Measurements from ENCODE around the gene INO80D. TPM values are rescaled to one million over a fixed set of nuclear protein-coding genes. Genes with fewer than 3 reads are reported as not detected.

INO80D gene
- total and polyA plus RNA-seq, 2 of the 13 experiments (the other 11 are each of a cell fraction or from before 2014, with no cell fraction given): 7.6 to 7.9 TPM

DNA sequence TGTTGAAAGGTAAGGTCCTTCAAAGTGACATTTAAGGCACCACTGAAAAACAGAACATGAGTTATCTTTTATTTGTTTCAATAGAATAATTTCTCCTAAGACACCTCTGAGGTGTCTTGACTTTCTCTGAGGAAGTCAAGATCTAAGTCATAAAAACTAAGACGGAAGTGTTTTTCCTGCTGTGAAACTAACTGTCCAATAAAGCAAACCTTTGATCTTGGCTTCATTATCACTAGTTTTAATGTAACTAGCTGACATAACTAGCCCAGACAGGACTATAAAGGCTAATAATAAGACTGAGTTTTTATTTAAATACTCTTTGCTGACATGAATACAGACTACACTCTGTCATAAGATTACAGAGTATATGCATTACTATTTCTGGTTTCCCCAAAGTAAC is 36.6 kb downstream of the INO80D start:
- H4K20me1 ChIP-seq (ENCODE audit: insufficient read depth, low read length): no peaks in the 10 kb centered on the region
- no peak overlapping the region for H3K4me3 ChIP-seq (replicated peaks in 1 of 3; ENCODE audit: insufficient read depth in 1 of 3, low read depth in 2 of 3, low read length in 3 of 3)
- in situ Hi-C loops (cut with HindIII; ENCODE audit: extremely low pct_ligation_motif_present, low pct_unique_long_range_greater_than_20kb): no loop called here
- no peak overlapping the region for H3K4me2 ChIP-seq (ENCODE audit: low read depth, low read length)
- no peak overlapping the region for H3K27ac ChIP-seq (ENCODE audit: extremely low read length, insufficient read depth, low read length)
- peaks cover 3 to 45% of the 10 kb centered on the region in 2 experiments; a peak in 4 of 5 replicates for H3K36me3 ChIP-seq (replicated peaks in 1 of 2; ENCODE audit: control insufficient read depth in 1 of 2, insufficient read depth in 2 of 2, low read length in 2 of 2)
- TF ChIP-seq, protein P1, sequence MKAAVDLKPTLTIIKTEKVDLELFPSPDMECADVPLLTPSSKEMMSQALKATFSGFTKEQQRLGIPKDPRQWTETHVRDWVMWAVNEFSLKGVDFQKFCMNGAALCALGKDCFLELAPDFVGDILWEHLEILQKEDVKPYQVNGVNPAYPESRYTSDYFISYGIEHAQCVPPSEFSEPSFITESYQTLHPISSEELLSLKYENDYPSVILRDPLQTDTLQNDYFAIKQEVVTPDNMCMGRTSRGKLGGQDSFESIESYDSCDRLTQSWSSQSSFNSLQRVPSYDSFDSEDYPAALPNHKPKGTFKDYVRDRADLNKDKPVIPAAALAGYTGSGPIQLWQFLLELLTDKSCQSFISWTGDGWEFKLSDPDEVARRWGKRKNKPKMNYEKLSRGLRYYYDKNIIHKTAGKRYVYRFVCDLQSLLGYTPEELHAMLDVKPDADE (CRISPR knock-in tag; IDR thresholded peaks at IDR 0.05): no peak
- TF ChIP-seq ZNF160 (CRISPR knock-in tag; IDR thresholded peaks at IDR 0.05) (no peak), ZNF7 (CRISPR knock-in tag; IDR thresholded peaks at IDR 0.05) (no peak), ZFP82 (CRISPR knock-in tag; IDR thresholded peaks at IDR 0.05; ENCODE audit: borderline replicate concordance) (no peak), NFE2L2 (IDR thresholded peaks at IDR 0.05; ENCODE audit: low read length) (no peak), IKZF4 (CRISPR knock-in tag; IDR thresholded peaks at IDR 0.05; ENCODE audit: borderline replicate concordance, low read depth, not compliant biosample characterization) (no peak), POGZ (CRISPR knock-in tag; IDR thresholded peaks at IDR 0.05) (no peak), ZNF616 (CRISPR knock-in tag; IDR thresholded peaks at IDR 0.05; ENCODE audit: low read depth) (no peak), HNF4G (IDR thresholded peaks at IDR 0.05; ENCODE audit: borderline replicate concordance, low read depth, low read length) (no peak), HNF4G (CRISPR knock-in tag; IDR thresholded peaks at IDR 0.05; ENCODE audit: borderline replicate concordance, low read depth) (no peak)
- TF ChIP-seq, protein P2, sequence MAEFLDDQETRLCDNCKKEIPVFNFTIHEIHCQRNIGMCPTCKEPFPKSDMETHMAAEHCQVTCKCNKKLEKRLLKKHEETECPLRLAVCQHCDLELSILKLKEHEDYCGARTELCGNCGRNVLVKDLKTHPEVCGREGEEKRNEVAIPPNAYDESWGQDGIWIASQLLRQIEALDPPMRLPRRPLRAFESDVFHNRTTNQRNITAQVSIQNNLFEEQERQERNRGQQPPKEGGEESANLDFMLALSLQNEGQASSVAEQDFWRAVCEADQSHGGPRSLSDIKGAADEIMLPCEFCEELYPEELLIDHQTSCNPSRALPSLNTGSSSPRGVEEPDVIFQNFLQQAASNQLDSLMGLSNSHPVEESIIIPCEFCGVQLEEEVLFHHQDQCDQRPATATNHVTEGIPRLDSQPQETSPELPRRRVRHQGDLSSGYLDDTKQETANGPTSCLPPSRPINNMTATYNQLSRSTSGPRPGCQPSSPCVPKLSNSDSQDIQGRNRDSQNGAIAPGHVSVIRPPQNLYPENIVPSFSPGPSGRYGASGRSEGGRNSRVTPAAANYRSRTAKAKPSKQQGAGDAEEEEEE (CRISPR knock-in tag; IDR thresholded peaks at IDR 0.05; ENCODE audit: borderline replicate concordance): no peak
- TF ChIP-seq, protein P3, sequence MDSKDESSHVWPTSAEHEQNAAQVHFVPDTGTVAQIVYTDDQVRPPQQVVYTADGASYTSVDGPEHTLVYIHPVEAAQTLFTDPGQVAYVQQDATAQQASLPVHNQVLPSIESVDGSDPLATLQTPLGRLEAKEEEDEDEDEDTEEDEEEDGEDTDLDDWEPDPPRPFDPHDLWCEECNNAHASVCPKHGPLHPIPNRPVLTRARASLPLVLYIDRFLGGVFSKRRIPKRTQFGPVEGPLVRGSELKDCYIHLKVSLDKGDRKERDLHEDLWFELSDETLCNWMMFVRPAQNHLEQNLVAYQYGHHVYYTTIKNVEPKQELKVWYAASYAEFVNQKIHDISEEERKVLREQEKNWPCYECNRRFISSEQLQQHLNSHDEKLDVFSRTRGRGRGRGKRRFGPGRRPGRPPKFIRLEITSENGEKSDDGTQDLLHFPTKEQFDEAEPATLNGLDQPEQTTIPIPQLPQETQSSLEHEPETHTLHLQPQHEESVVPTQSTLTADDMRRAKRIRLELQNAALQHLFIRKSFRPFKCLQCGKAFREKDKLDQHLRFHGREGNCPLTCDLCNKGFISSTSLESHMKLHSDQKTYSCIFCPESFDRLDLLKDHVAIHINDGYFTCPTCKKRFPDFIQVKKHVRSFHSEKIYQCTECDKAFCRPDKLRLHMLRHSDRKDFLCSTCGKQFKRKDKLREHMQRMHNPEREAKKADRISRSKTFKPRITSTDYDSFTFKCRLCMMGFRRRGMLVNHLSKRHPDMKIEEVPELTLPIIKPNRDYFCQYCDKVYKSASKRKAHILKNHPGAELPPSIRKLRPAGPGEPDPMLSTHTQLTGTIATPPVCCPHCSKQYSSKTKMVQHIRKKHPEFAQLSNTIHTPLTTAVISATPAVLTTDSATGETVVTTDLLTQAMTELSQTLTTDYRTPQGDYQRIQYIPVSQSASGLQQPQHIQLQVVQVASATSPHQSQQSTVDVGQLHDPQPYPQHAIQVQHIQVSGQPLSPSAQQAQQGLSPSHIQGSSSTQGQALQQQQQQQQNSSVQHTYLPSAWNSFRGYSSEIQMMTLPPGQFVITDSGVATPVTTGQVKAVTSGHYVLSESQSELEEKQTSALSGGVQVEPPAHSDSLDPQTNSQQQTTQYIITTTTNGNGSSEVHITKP (CRISPR knock-in tag; IDR thresholded peaks at IDR 0.05; ENCODE audit: low read depth): no peak
- TF ChIP-seq, protein P4, sequence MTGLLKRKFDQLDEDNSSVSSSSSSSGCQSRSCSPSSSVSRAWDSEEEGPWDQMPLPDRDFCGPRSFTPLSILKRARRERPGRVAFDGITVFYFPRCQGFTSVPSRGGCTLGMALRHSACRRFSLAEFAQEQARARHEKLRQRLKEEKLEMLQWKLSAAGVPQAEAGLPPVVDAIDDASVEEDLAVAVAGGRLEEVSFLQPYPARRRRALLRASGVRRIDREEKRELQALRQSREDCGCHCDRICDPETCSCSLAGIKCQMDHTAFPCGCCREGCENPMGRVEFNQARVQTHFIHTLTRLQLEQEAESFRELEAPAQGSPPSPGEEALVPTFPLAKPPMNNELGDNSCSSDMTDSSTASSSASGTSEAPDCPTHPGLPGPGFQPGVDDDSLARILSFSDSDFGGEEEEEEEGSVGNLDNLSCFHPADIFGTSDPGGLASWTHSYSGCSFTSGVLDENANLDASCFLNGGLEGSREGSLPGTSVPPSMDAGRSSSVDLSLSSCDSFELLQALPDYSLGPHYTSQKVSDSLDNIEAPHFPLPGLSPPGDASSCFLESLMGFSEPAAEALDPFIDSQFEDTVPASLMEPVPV (CRISPR knock-in tag; IDR thresholded peaks at IDR 0.05): no peak
- TF ChIP-seq, protein P5, sequence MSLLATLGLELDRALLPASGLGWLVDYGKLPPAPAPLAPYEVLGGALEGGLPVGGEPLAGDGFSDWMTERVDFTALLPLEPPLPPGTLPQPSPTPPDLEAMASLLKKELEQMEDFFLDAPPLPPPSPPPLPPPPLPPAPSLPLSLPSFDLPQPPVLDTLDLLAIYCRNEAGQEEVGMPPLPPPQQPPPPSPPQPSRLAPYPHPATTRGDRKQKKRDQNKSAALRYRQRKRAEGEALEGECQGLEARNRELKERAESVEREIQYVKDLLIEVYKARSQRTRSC (CRISPR knock-in tag; IDR thresholded peaks at IDR 0.05; ENCODE audit: low read depth): no peak
- H2AFZ ChIP-seq (ENCODE audit: low read length): no peak overlapping the region
- intact Hi-C loops (cut with micrococcal nuclease; ENCODE audit: unreplicated experiment): no loop called here
- no peaks in the 10 kb centered on the region for H3K27me3 ChIP-seq (ENCODE audit: control insufficient read depth in 1 of 2, insufficient read depth in 2 of 2, low read length in 2 of 2)
- POLR2A ChIA-PET: no interaction called here
- DNase-seq (ENCODE audit: low spot score) (no peak), FAIRE-seq (no peak), ATAC-seq (no peak)
- no peaks in the 10 kb centered on the region for H3K4me1 ChIP-seq (ENCODE audit: insufficient read depth, low read length)
- CTCF ChIA-PET (ENCODE audit: low intra/inter-chr PET ratio, low total read pairs): no interaction called here
- 98% methylated on average over 1 of the region's 1 CpG for WGBS (ENCODE audit: low lambda C conversion rate)
- no peaks in the 10 kb centered on the region for H3K9me3 ChIP-seq (ENCODE audit: low read length)
- BruUV-seq (replicated peaks): no TSS peak
- peaks cover 5% of the 10 kb centered on the region for H3K79me2 ChIP-seq (ENCODE audit: insufficient read depth, low read length)
- no peak overlapping the region for H3K9ac ChIP-seq (ENCODE audit: insufficient read depth, low read depth, low read length)

Measured in HepG2 (cell line).